VCaP (cell line): ENCODE data around the gene WDR88.
"Not testable (repeated sequence)": the region's sequence is repeated elsewhere in the genome, so short reads cannot be mapped to it uniquely, and the experiment has no call there.

ENCODE experiments used
- H3K27ac ChIP-seq: fragments of 450-650 bp; 2 replicates; pipeline ENCODE4 v1.5.1; 2017
- CTCF ChIP-seq: fragments of 450-650 bp; conservative IDR thresholded peaks from 2 replicates; pipeline ENCODE4 v1.5.1; 2017; ENCODE audit warnings: mild to moderate bottlenecking, moderate library complexity

Gene WDR88

DNA sequence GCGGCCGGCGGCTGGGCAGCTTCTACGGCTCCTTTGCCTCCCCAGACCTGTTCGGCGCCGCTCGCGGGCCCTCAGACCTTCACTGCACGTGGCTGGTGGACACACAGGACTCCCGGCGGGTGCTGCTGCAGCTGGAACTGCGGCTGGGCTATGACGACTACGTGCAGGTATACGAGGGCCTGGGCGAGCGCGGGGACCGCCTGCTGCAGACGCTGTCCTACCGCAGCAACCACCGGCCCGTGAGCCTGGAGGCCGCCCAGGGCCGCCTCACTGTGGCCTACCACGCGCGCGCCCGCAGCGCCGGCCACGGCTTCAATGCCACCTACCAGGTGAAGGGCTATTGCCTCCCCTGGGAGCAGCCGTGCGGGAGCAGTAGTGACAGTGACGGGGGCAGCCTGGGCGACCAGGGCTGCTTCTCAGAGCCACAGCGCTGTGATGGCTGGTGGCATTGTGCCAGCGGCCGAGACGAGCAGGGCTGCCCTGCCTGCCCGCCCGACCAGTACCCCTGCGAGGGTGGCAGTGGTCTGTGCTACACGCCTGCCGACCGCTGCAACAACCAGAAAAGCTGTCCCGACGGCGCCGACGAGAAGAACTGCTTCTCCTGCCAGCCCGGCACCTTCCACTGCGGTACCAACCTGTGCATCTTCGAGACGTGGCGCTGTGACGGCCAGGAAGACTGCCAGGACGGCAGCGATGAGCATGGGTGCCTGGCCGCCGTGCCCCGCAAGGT lies 73.8 kb downstream of the WDR88 start:
- no peak for TF ChIP-seq CTCF
- no peak overlapping the region for H3K27ac ChIP-seq

GRCh38 chr19:33206261-33207039 lies 74.5 kb downstream of the WDR88 start:
- TF ChIP-seq CTCF, result no peak
- no peak overlapping the region for H3K27ac ChIP-seq

DNA sequence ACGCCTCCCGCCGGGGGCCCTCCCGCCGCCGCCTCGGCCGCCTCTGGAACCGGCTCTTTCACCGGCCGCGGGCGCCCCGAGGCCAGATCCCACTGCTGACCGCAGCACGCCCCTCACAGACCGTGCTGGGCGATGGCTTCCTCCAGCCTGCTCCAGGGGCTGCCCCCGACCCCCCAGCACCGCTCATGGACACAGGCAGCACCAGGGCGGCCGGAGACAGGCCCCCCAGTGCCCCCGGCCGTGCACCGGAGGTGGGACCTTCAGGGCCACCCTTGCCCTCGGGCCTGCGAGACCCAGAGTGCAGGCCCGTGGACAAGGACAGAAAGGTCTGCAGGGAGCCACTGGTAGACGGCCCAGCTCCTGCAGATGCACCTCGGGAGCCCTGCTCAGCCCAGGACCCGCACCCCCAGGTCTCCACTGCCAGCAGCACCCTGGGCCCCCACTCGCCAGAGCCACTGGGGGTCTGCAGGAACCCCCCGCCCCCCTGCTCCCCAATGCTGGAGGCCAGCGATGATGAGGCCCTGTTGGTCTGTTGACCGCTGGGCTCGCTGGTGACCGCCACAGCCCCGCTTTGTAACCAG lies 75.2 kb downstream of the WDR88 start:
- no peak overlapping the region for H3K27ac ChIP-seq
- no peak for TF ChIP-seq CTCF

GRCh38 chr19:33207903-33208302 lies 76.0 kb downstream of the WDR88 start:
- H3K27ac ChIP-seq, result no peak overlapping the region
- TF ChIP-seq CTCF, result no peak

DNA sequence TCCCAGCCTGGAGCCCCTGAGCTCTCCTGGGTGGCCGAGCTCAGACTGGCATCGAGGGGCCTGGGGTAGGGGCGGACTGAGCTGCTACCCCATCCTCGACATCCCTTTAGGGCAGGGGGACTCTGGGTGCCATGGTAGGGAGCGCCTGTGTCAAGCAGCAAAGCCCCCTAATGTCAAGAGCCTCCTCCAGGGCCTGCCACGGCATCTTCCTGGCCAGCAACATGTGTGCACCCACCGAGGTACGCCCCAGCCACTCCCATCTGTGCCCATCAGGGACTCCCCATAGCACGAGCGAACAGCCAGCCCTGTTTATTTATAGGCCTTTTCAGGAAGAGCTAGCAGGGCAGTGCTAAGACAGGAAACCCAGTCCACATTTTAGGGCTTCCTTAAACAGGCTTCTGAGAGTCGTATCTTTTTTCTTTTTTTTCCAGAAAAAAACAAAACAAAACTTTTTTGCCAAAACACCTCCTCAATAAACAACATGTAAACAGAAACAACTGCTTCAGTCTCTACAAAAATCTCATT lies 76.5 kb downstream of the WDR88 start:
- no peak for TF ChIP-seq CTCF
- no peak overlapping the region for H3K27ac ChIP-seq

DNA sequence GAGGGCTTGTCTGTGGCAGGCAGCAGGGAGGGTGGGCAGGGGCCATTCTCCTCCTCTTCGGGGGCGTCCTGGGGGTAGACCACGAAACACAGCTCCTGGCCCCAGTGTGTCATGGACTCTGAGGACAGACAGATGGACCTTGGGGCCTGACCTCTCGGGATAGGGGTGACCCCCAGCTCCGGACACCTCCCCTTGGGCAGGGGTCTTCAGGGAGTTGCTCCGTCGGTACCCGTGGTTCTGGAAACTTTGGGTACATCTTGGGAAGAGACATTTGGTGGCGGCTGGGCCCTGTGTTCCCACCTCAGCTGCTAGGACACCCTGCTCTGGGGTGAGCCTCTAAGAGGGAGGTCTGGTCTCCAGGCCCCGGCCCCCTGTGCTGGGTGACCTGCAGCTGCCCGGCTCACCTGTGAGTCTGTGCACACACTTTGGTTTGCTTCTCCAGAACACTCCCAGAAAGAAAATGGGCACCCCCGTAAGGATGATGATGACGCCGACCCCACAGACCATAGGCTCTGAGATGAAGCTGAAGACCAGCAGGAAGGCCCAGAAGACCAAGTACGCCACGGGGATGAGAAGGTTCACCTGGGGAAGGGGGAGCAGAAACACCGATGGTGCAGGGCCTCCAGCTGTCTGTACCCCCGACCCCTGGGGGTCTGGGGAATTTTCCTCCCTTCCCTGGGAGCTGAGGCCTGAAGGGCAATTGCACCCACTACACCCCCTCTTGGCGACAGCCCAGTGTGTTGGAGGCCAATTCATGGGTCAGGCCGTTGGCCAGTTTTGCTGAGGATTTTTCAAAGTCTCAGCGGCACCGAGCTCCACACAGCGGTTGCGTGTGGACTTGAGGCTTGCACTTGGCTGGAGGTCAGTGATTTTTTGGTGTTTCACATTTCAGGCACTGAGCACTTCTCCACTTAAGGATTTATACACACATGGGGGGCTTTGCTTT lies 77.3 kb downstream of the WDR88 start:
- no peak overlapping the region for H3K27ac ChIP-seq
- no peak for TF ChIP-seq CTCF

GRCh38 chr19:33209850-33210230 lies 77.9 kb downstream of the WDR88 start:
- not testable (repeated sequence) for H3K27ac ChIP-seq
